ENCODE results near the gene AFAP1L2.
A peak's percentile ranks its signal among the peaks of the same experiment; 100 is the strongest.

Gene AFAP1L2

GRCh38 chr10:114412907-114413797 is 8.8 kb upstream of the AFAP1L2 start:
- DNase-seq (ENCODE audit: low spot score): no peak

GRCh38 chr10:114408968-114409444 is 4.7 kb upstream of the AFAP1L2 start:
- no peak for DNase-seq (ENCODE audit: low spot score)

- DNase-seq (ENCODE audit: low spot score): peak; percentile 58
Measured at GRCh38 chr10:114408112-114408967, 4.0 kb upstream of the AFAP1L2 start.

GRCh38 chr10:114406455-114406854 is 2.2 kb upstream of the AFAP1L2 start:
- DNase-seq (ENCODE audit: low spot score): no peak

GRCh38 chr10:114405011-114405350 is 679 bp upstream of the AFAP1L2 start:
- no peak for DNase-seq (ENCODE audit: low spot score)

- DNase-seq (ENCODE audit: low spot score): peak; percentile 80
Measured at GRCh38 chr10:114403541-114404161, 651 bp downstream of the AFAP1L2 start.

GRCh38 chr10:114402871-114403540 is 1.3 kb downstream of the AFAP1L2 start:
- no peak for DNase-seq (ENCODE audit: low spot score)

- DNase-seq (ENCODE audit: low spot score): no peak
Measured at GRCh38 chr10:114402233-114402632, 2.1 kb downstream of the AFAP1L2 start.

GRCh38 chr10:114401195-114401791 is 3.0 kb downstream of the AFAP1L2 start:
- DNase-seq (ENCODE audit: low spot score): peak; percentile 78

GRCh38 chr10:114400091-114400490 is 4.2 kb downstream of the AFAP1L2 start:
- no peak for DNase-seq (ENCODE audit: low spot score)

- DNase-seq (ENCODE audit: low spot score): no peak
Measured at GRCh38 chr10:114399576-114399975, 4.7 kb downstream of the AFAP1L2 start.

GRCh38 chr10:114398587-114399331 is 5.5 kb downstream of the AFAP1L2 start:
- DNase-seq (ENCODE audit: low spot score): no peak

GRCh38 chr10:114397651-114398145 is 6.6 kb downstream of the AFAP1L2 start:
- no peak for DNase-seq (ENCODE audit: low spot score)

GRCh38 chr10:114396464-114396863 is 7.8 kb downstream of the AFAP1L2 start:
- no peak for DNase-seq (ENCODE audit: low spot score)

- no peak for DNase-seq (ENCODE audit: low spot score)
Measured at GRCh38 chr10:114395366-114396022, 8.8 kb downstream of the AFAP1L2 start.

- DNase-seq (ENCODE audit: low spot score): no peak
Measured at GRCh38 chr10:114394531-114394930, 9.8 kb downstream of the AFAP1L2 start.

GRCh38 chr10:114393886-114394285 is 10.4 kb downstream of the AFAP1L2 start:
- no peak for DNase-seq (ENCODE audit: low spot score)

- DNase-seq (ENCODE audit: low spot score): no peak
Measured at GRCh38 chr10:114393482-114393881, 10.8 kb downstream of the AFAP1L2 start.

- DNase-seq (ENCODE audit: low spot score): no peak
Measured at GRCh38 chr10:114392112-114392835, 12.0 kb downstream of the AFAP1L2 start.
